Measurements from ENCODE around the gene BOK. TPM values are rescaled to one million over a fixed set of nuclear protein-coding genes. Genes with fewer than 3 reads are reported as not detected.

BOK gene
- total and polyA plus RNA-seq, 2 donors (not counting 1 experiment from before 2014, with no cell fraction given), result 21.2 to 42.4 TPM

- no peak overlapping the region for H3K27ac ChIP-seq (ENCODE audit: insufficient read depth, low read length)
- peaks cover 23% of the 10 kb centered on the region for H3K79me2 ChIP-seq (ENCODE audit: control insufficient read depth, insufficient read depth, low read length)
- no peak overlapping the region for H3K4me3 ChIP-seq (replicated peaks in 1 of 4; ENCODE audit: control extremely low read depth in 1 of 4, insufficient read depth in 1 of 4, low read depth in 3 of 4, low read length in 4 of 4)
- peaks cover 16% of the 10 kb centered on the region for H3K4me1 ChIP-seq (ENCODE audit: control insufficient read depth, extremely low read depth, insufficient read depth, low read length)
- no peak for DNase-seq (ENCODE audit: low read depth in 2 of 2)
- no peaks in the 10 kb centered on the region for H3K9me3 ChIP-seq (ENCODE audit: control insufficient read depth, insufficient read depth, low read depth, low read length)
- H3K4me2 ChIP-seq (ENCODE audit: extremely low read depth, insufficient read depth, low read length), result no peak overlapping the region
- no peak overlapping the region for H2AFZ ChIP-seq (ENCODE audit: low read length)
- H4K20me1 ChIP-seq (ENCODE audit: control insufficient read depth, extremely low read depth, insufficient read depth, low read length), result no peaks in the 10 kb centered on the region
- peaks cover 18% of the 10 kb centered on the region for H3K36me3 ChIP-seq (ENCODE audit: control insufficient read depth, insufficient read depth, low read length)
- no peak for TF ChIP-seq CTCF (conservative IDR thresholded peaks at IDR 0.05 in 1 of 2, IDR thresholded peaks at IDR 0.05 in 1 of 2; ENCODE audit: low read depth in 1 of 2, low read length in 2 of 2)
- no peak for TF ChIP-seq EZH2 (IDR thresholded peaks at IDR 0.05; ENCODE audit: low read length, missing control alignments)
- no peaks in the 10 kb centered on the region for H3K27me3 ChIP-seq (ENCODE audit: control insufficient read depth, insufficient read depth, low read length)
- H3K9ac ChIP-seq (ENCODE audit: insufficient read depth, low read length), result no peak overlapping the region
Observed at GRCh38 chr2:241563031-241563507, 4.5 kb downstream of the BOK start.

GRCh38 chr2:241563571-241563980 lies 5.0 kb downstream of the BOK start:
- peaks cover 18% of the 10 kb centered on the region for H3K36me3 ChIP-seq (ENCODE audit: control insufficient read depth, insufficient read depth, low read length)
- no peak for TF ChIP-seq CTCF (conservative IDR thresholded peaks at IDR 0.05 in 1 of 2, IDR thresholded peaks at IDR 0.05 in 1 of 2; ENCODE audit: low read depth in 1 of 2, low read length in 2 of 2)
- no peak for TF ChIP-seq EZH2 (IDR thresholded peaks at IDR 0.05; ENCODE audit: low read length, missing control alignments)
- H3K4me2 ChIP-seq (ENCODE audit: extremely low read depth, insufficient read depth, low read length), result no peak overlapping the region
- H3K4me3 ChIP-seq (replicated peaks in 1 of 4; ENCODE audit: control extremely low read depth in 1 of 4, insufficient read depth in 1 of 4, low read depth in 3 of 4, low read length in 4 of 4), result no peak overlapping the region
- H3K79me2 ChIP-seq (ENCODE audit: control insufficient read depth, insufficient read depth, low read length), result peaks cover 23% of the 10 kb centered on the region
- H2AFZ ChIP-seq (ENCODE audit: low read length), result no peak overlapping the region
- H3K9me3 ChIP-seq (ENCODE audit: control insufficient read depth, insufficient read depth, low read depth, low read length), result no peaks in the 10 kb centered on the region
- no peak for DNase-seq (ENCODE audit: low read depth in 2 of 2)
- no peaks in the 10 kb centered on the region for H4K20me1 ChIP-seq (ENCODE audit: control insufficient read depth, extremely low read depth, insufficient read depth, low read length)
- no peaks in the 10 kb centered on the region for H3K27me3 ChIP-seq (ENCODE audit: control insufficient read depth, insufficient read depth, low read length)
- peaks cover 16% of the 10 kb centered on the region for H3K4me1 ChIP-seq (ENCODE audit: control insufficient read depth, extremely low read depth, insufficient read depth, low read length)
- no peak overlapping the region for H3K27ac ChIP-seq (ENCODE audit: insufficient read depth, low read length)
- H3K9ac ChIP-seq (ENCODE audit: insufficient read depth, low read length), result no peak overlapping the region

GRCh38 chr2:241563981-241564595 lies 5.5 kb downstream of the BOK start:
- Histone ChIP-seq H3K4me3 (replicated peaks in 1 of 4; ENCODE audit: control extremely low read depth in 1 of 4, insufficient read depth in 1 of 4, low read depth in 3 of 4, low read length in 4 of 4) (no peak overlapping the region), H3K4me1 (ENCODE audit: control insufficient read depth, extremely low read depth, insufficient read depth, low read length) (peaks cover 16% of the 10 kb centered on the region), H3K36me3 (ENCODE audit: control insufficient read depth, insufficient read depth, low read length) (peaks cover 18% of the 10 kb centered on the region), H3K4me2 (ENCODE audit: extremely low read depth, insufficient read depth, low read length) (no peak overlapping the region), H3K79me2 (ENCODE audit: control insufficient read depth, insufficient read depth, low read length) (peaks cover 23% of the 10 kb centered on the region), H2AFZ (ENCODE audit: low read length) (no peak overlapping the region), H3K9me3 (ENCODE audit: control insufficient read depth, insufficient read depth, low read depth, low read length) (no peaks in the 10 kb centered on the region), H3K27me3 (ENCODE audit: control insufficient read depth, insufficient read depth, low read length) (no peaks in the 10 kb centered on the region), H3K9ac (ENCODE audit: insufficient read depth, low read length) (no peak overlapping the region), H3K27ac (ENCODE audit: insufficient read depth, low read length) (no peak overlapping the region), H4K20me1 (ENCODE audit: control insufficient read depth, extremely low read depth, insufficient read depth, low read length) (no peaks in the 10 kb centered on the region)
- no peak for TF ChIP-seq CTCF (conservative IDR thresholded peaks at IDR 0.05 in 1 of 2, IDR thresholded peaks at IDR 0.05 in 1 of 2; ENCODE audit: low read depth in 1 of 2, low read length in 2 of 2)
- TF ChIP-seq EZH2 (IDR thresholded peaks at IDR 0.05; ENCODE audit: low read length, missing control alignments), result no peak
- DNase-seq (ENCODE audit: low read depth in 2 of 2), result no peak

Measured in fibroblast of lung (primary cell).